Thyroid gland (tissue), 4 donors: ENCODE data around the gene ENTPD7.

Experiments
- CTCF ChIP-seq, 6 experiments: fragments of 200-600 bp in 3 of 6; fragments of 450-650 bp in 3 of 6; sonication (generic) in 3 of 6; IDR thresholded peaks; one replicate each; pipeline ENCODE4 v1.5.1; 2016 to 2019; ENCODE audit warnings: antibody characterized with exemption in 6 of 6, mild to moderate bottlenecking in 2 of 6, inconsistent platforms in 1 of 6, moderate library complexity in 1 of 6
- POLR2A ChIP-seq, 2 donors: fragments of 450-650 bp; IDR thresholded peaks; one replicate each; pipeline ENCODE4 v1.6.1; 2017; ENCODE audit warnings: antibody characterized with exemption in 2 of 2, mild to moderate bottlenecking in 2 of 2, moderate library complexity in 1 of 2

- TF ChIP-seq CTCF (IDR thresholded peaks at IDR 0.05) (no peak), POLR2A (IDR thresholded peaks at IDR 0.05) (no peak)
These were observed 26.3 kb downstream of the ENTPD7 start for GRCh38 chr10:99685597-99685967.
